Parathyroid adenoma (tissue), 2 donors: ENCODE data around the gene SBF2.

Source experiments
- H2AFZ ChIP-seq: fragments of 300-600 bp; sonication (generic); one replicate; pipeline ENCODE4 v1.7.0; 2017; ENCODE audit warnings: antibody characterized with exemption, mild to moderate bottlenecking
- H3K27ac ChIP-seq: fragments of 300-600 bp; sonication (generic); one replicate; pipeline ENCODE4 v1.7.0; 2017
- H3K27me3 ChIP-seq: fragments of 300-600 bp; sonication (generic); one replicate; pipeline ENCODE4 v1.7.0; 2017; ENCODE audit warnings: low read length; ENCODE audit not compliant: control insufficient read depth, insufficient read depth
- H3K36me3 ChIP-seq: fragments of 300-600 bp; sonication (generic); one replicate; pipeline ENCODE4 v1.7.0; 2017; ENCODE audit warnings: low read length; ENCODE audit not compliant: control insufficient read depth, insufficient read depth
- H3K4me1 ChIP-seq: fragments of 300-600 bp; sonication (generic); one replicate; pipeline ENCODE4 v1.7.0; 2017; ENCODE audit warnings: control low read depth
- H3K4me2 ChIP-seq: fragments of 300-600 bp; sonication (generic); one replicate; pipeline ENCODE4 v1.7.0; 2017; ENCODE audit warnings: low read length
- H3K4me3 ChIP-seq: fragments of 300-600 bp; sonication (generic); one replicate; pipeline ENCODE4 v1.7.0; 2017; ENCODE audit warnings: low read depth, low read length
- H3K79me2 ChIP-seq: fragments of 300-600 bp; sonication (generic); one replicate; pipeline ENCODE4 v1.7.0; 2017; ENCODE audit warnings: control low read depth
- H3K9ac ChIP-seq: fragments of 300-600 bp; sonication (generic); one replicate; pipeline ENCODE4 v1.7.0; 2017; ENCODE audit warnings: mild to moderate bottlenecking
- H3K9me3 ChIP-seq: fragments of 300-600 bp; sonication (generic); one replicate; pipeline ENCODE4 v1.7.0; 2017; ENCODE audit warnings: low read length; ENCODE audit not compliant: control insufficient read depth
- CTCF ChIP-seq: fragments of 300-600 bp; sonication (generic); IDR thresholded peaks from one replicate; pipeline ENCODE4 v1.7.0; 2017; ENCODE audit warnings: antibody characterized with exemption, mild to moderate bottlenecking
- donor health status: primary hyperparathyroidism.

Gene SBF2

GRCh38 chr11:9874466-9874865 lies 419.6 kb downstream of the SBF2 start:
- Histone ChIP-seq H3K36me3 (no peaks in the 10 kb centered on the region), H2AFZ (no peak overlapping the region), H3K9ac (no peak overlapping the region), H3K79me2 (no peaks in the 10 kb centered on the region), H3K4me1 (no peaks in the 10 kb centered on the region), H3K9me3 (no peaks in the 10 kb centered on the region), H3K4me2 (no peak overlapping the region), H3K27ac (no peak overlapping the region), H3K4me3 (no peak overlapping the region), H3K27me3 (no peaks in the 10 kb centered on the region)
- TF ChIP-seq CTCF: no peak

GRCh38 chr11:9868641-9869040 lies 425.4 kb downstream of the SBF2 start:
- Histone ChIP-seq H3K27me3 (no peaks in the 10 kb centered on the region), H3K27ac (no peak overlapping the region), H3K9ac (no peak overlapping the region), H2AFZ (no peak overlapping the region), H3K79me2 (no peaks in the 10 kb centered on the region), H3K36me3 (no peaks in the 10 kb centered on the region), H3K4me2 (no peak overlapping the region), H3K4me3 (no peak overlapping the region), H3K4me1 (no peaks in the 10 kb centered on the region), H3K9me3 (no peaks in the 10 kb centered on the region)
- no peak for TF ChIP-seq CTCF

GRCh38 chr11:9862981-9863380 lies 431.0 kb downstream of the SBF2 start:
- Histone ChIP-seq H3K4me3 (no peak overlapping the region), H3K27me3 (no peaks in the 10 kb centered on the region), H3K27ac (no peak overlapping the region), H2AFZ (no peak overlapping the region), H3K9ac (no peak overlapping the region), H3K4me1 (no peaks in the 10 kb centered on the region), H3K9me3 (no peaks in the 10 kb centered on the region), H3K4me2 (no peak overlapping the region), H3K36me3 (no peaks in the 10 kb centered on the region), H3K79me2 (no peaks in the 10 kb centered on the region)
- no peak for TF ChIP-seq CTCF

GRCh38 chr11:9861860-9862725 lies 431.9 kb downstream of the SBF2 start:
- H3K27me3 ChIP-seq: no peaks in the 10 kb centered on the region
- H3K79me2 ChIP-seq: no peaks in the 10 kb centered on the region
- no peaks in the 10 kb centered on the region for H3K4me1 ChIP-seq
- TF ChIP-seq CTCF: peak; percentile 62
- H3K4me2 ChIP-seq: no peak overlapping the region
- H3K9ac ChIP-seq: no peak overlapping the region
- no peak overlapping the region for H3K27ac ChIP-seq
- no peaks in the 10 kb centered on the region for H3K36me3 ChIP-seq
- H2AFZ ChIP-seq: no peak overlapping the region
- H3K4me3 ChIP-seq: no peak overlapping the region
- H3K9me3 ChIP-seq: no peaks in the 10 kb centered on the region
